A549 (cell line): ENCODE data around the gene TM4SF4. TPM values are rescaled to one million over a fixed set of nuclear protein-coding genes. Genes with fewer than 3 reads are reported as not detected.

Experiments used
- ATAC-seq, 2 experiments: fragments of 200-7000 bp in 1 of 2; fragments of >200 bp in 1 of 2; cut with Nextera tagmentation in 1 of 2; cut with Tn5 transposase in 1 of 2; 3 replicates each; pipeline versions ENCODE4 v1.8.0 to v1.9.1; 2018 to 2020; ENCODE audit warnings: mild to moderate bottlenecking in 1 of 2, moderate library complexity in 1 of 2
- CTCF ChIA-PET: fragments of 300-600 bp; sonication (Branson Sonifier 250); formaldehyde crosslinking; extraction: SDS; loops from one replicate; lab custom pipeline; 2021; ENCODE audit warnings: antibody characterized with exemption, inconsistent platforms; lab: Yijun Ruan, JAX
- POLR2A ChIA-PET: fragments of 350-600 bp; formaldehyde crosslinking; extraction: SDS; loops from one replicate; lab custom pipeline; 2021; ENCODE audit warnings: antibody characterized with exemption, inconsistent platforms; lab: Yijun Ruan, JAX
- DNase-seq, 2 experiments: peaks; one replicate each; pipeline versions ENCODE4 v3.0.0 to v3.0.0-alpha.2; 2011 to 2016; ENCODE audit warnings: low read depth in 1 of 2, low spot score in 1 of 2
- FAIRE-seq: peaks from 2 replicates; lab custom pipeline; 2011; peaks lifted over from hg19 to GRCh38; lab: Jason Lieb, UNC
- H3K27ac ChIP-seq, 2 experiments: fragments of >200 bp; sonication (Bioruptor Twin); formaldehyde crosslinking; 3 replicates each; pipeline ENCODE4 v1.5.1; 2016 to 2017
- H3K4me1 ChIP-seq: fragments of >200 bp; sonication (Bioruptor Twin); formaldehyde crosslinking; 3 replicates; pipeline ENCODE4 v1.6.1; 2016
- H3K4me2 ChIP-seq: fragments of >200 bp; sonication (Bioruptor Twin); formaldehyde crosslinking; 3 replicates; pipeline ENCODE4 v1.6.1; 2016
- H3K4me3 ChIP-seq: fragments of >200 bp; sonication (Bioruptor Twin); formaldehyde crosslinking; 3 replicates; pipeline ENCODE4 v1.5.1; 2016
- H3K9me3 ChIP-seq: fragments of >200 bp; sonication (Bioruptor Twin); formaldehyde crosslinking; 3 replicates; pipeline ENCODE4 v1.6.1; 2016
- BCL3 ChIP-seq: fragments of >200 bp; sonication (Bioruptor Twin); formaldehyde crosslinking; IDR thresholded peaks from 3 replicates; pipeline ENCODE4 v1.6.1; 2016
- CEBPB ChIP-seq, 2 experiments: fragments of >200 bp in 1 of 2; sonication (Bioruptor Twin) in 1 of 2; formaldehyde crosslinking in 1 of 2; IDR thresholded peaks; 2 replicates each; pipeline ENCODE4 v1.6.1; 2012 to 2016
- CHD4 ChIP-seq: fragments of 200-600 bp; sonication (generic); IDR thresholded peaks from 2 replicates; pipeline ENCODE4 v1.6.1; 2016; ENCODE audit warnings: antibody characterized with exemption, mild to moderate bottlenecking, borderline replicate concordance
- CTCF ChIP-seq: fragments of >200 bp; sonication (Bioruptor Twin); formaldehyde crosslinking; IDR thresholded peaks from 3 replicates; pipeline ENCODE4 v1.5.1; 2016
- E2F6 ChIP-seq: IDR thresholded peaks from 2 replicates; pipeline ENCODE4 v1.6.1; 2012; ENCODE audit warnings: low read depth, borderline replicate concordance
- EP300 ChIP-seq, 2 experiments: fragments of >200 bp; sonication (Bioruptor Twin); formaldehyde crosslinking; IDR thresholded peaks; 2 replicates in 1 of 2; 3 replicates in 1 of 2; pipeline ENCODE4 v1.6.1; 2016 to 2017
- FOSB ChIP-seq: fragments of 250-450 bp; sonication (Bioruptor Pico); IDR thresholded peaks from 2 replicates; pipeline ENCODE4 v1.5.0; 2020; ENCODE audit warnings: mild to moderate bottlenecking, moderate library complexity
- FOSL2 ChIP-seq, 2 experiments: fragments of 450-650 bp in 1 of 2; fragments of >200 bp in 1 of 2; sonication (Bioruptor Twin) in 1 of 2; formaldehyde crosslinking; IDR thresholded peaks; 2 replicates each; pipeline versions ENCODE4 v1.5.0 to v1.6.1; 2016 to 2020; ENCODE audit warnings: mild to moderate bottlenecking in 1 of 2, moderate library complexity in 1 of 2
- FOXS1 ChIP-seq: fragments of 250-450 bp; sonication (Bioruptor Pico); IDR thresholded peaks from 2 replicates; pipeline ENCODE4 v1.5.0; 2020; ENCODE audit warnings: mild to moderate bottlenecking, moderate library complexity
- HOXA7 ChIP-seq: fragments of 250-450 bp; sonication (Bioruptor Pico); IDR thresholded peaks from 2 replicates; pipeline ENCODE4 v1.5.0; 2020; ENCODE audit warnings: mild to moderate bottlenecking, moderate library complexity
- MAFK ChIP-seq: fragments of 450-650 bp; IDR thresholded peaks from 2 replicates; pipeline ENCODE4 v1.6.1; 2014; ENCODE audit not compliant: partially characterized antibody
- MAX ChIP-seq: IDR thresholded peaks from 2 replicates; pipeline ENCODE4 v1.6.1; 2012
- NFE2L2 ChIP-seq: fragments of 150-350 bp; conservative IDR thresholded peaks from 2 replicates; pipeline ENCODE4 v1.6.1; 2014; ENCODE audit warnings: low read length
- PBX3 ChIP-seq: IDR thresholded peaks from 2 replicates; pipeline ENCODE4 v1.6.1; 2012
- RAD21 ChIP-seq, 2 experiments: fragments of >200 bp in 1 of 2; sonication (Bioruptor Twin) in 1 of 2; formaldehyde crosslinking in 1 of 2; IDR thresholded peaks in 1 of 2; conservative IDR thresholded peaks in 1 of 2; 2 replicates in 1 of 2; 3 replicates in 1 of 2; pipeline ENCODE4 v1.6.1; 2012 to 2018; ENCODE audit warnings: inconsistent platforms in 1 of 2
- RFX5 ChIP-seq: fragments of 450-650 bp; IDR thresholded peaks from 2 replicates; pipeline ENCODE4 v1.7.1; 2014; ENCODE audit warnings: antibody characterized with exemption, mild to moderate bottlenecking, moderate library complexity
- SMC3 ChIP-seq: fragments of >200 bp; sonication (Bioruptor Twin); formaldehyde crosslinking; IDR thresholded peaks from 3 replicates; pipeline ENCODE4 v1.6.1; 2018; ENCODE audit warnings: inconsistent platforms
- WGBS: methylation state at CpG from one replicate; pipeline ENCODE4 v1.1.6; 2017; ENCODE audit errors: missing lambda C conversion rate; 5-methylcytosine and 5-hydroxymethylcytosine counted together
- polyA plus RNA-seq, 4 experiments: library from polyadenylated mRNA; depleted of rRNA in 3 of 4; stranded (reverse); fragments of >200 nt; fragmentation: RNase III in 1 of 4; extraction: RNeasy Plus Mini Kit Qiagen cat#74134 plus additional on column Dnase treatment in 1 of 4; gene quantifications; 2 replicates in 3 of 4; 3 replicates in 1 of 4; pipeline ENCODE4 v1.2.3, GENCODE V29; 2011 to 2017

Gene TM4SF4
- polyA plus RNA-seq, 2 of the 4 experiments (the other 2 are of a cell fraction): 17.4 to 45.2 TPM

GRCh38 chr3:149511040-149511626, 36.6 kb downstream of the TM4SF4 start (continued):
- no peak for TF ChIP-seq BCL3

- ChIA-PET CTCF (interaction anchor here (0.6 to 5.1 kb wide), 47 partner anchors 8 to 863 kb away, joined by 3 to 52 read pairs (median 4); partner anchors contain the start of gene COMMD2), POLR2A (no interaction called here)
Measured at GRCh38 chr3:149512073-149512782, 37.7 kb downstream of the TM4SF4 start.

GRCh38 chr3:149514471-149514870, 40.0 kb downstream of the TM4SF4 start:
- 79% methylated on average over 2 of the region's 2 CpGs for WGBS
- TF ChIP-seq E2F6 (no peak), HOXA7 (peak; percentile 52; the same call in 1 of the 2 replicates)
- no peak for DNase-seq
- Histone ChIP-seq H3K4me2 (no peak overlapping the region), H3K9me3 (no peaks in the 10 kb centered on the region), H3K4me1 (peaks cover 17% of the 10 kb centered on the region; the same call in 2 of the 3 replicates), H3K4me3 (no peak overlapping the region), H3K27ac (no peak overlapping the region)
- POLR2A ChIA-PET: no interaction called here
- ATAC-seq: no peak
- CTCF ChIA-PET: interaction anchor here (0.6 to 2.3 kb wide), 12 partner anchors 13 to 299 kb away, joined by 3 to 11 read pairs (median 4); partner anchors contain the start of genes RNF13 and WWTR1
- no peak for FAIRE-seq

More at GRCh38 chr3:149512073-149512782, 37.7 kb downstream of the TM4SF4 start:
- no peak for FAIRE-seq
- ATAC-seq: peak; percentile 86 to 87
- peak overlapping the region; percentile 54 to 58; a peak in 5 of 6 replicates for H3K27ac ChIP-seq
- peaks cover 13% of the 10 kb centered on the region; the same call in 2 of the 3 replicates for H3K4me1 ChIP-seq
- H3K9me3 ChIP-seq: no peaks in the 10 kb centered on the region
- WGBS: 13% methylated on average over 9 of the region's 9 CpGs
- peak; percentile 90 for TF ChIP-seq SMC3
- TF ChIP-seq RFX5: no peak
- TF ChIP-seq EP300 (IDR thresholded peaks at IDR 0.05): no peak
- no peak for TF ChIP-seq FOXS1 (CRISPR knock-in tag)
- no peak for TF ChIP-seq CHD4
- TF ChIP-seq MAFK: peak; percentile 23
- peak; percentile 97 for TF ChIP-seq RAD21 (conservative IDR thresholded peaks at IDR 0.05 in 1 of 2, IDR thresholded peaks at IDR 0.05 in 1 of 2)
- TF ChIP-seq CTCF: peak; percentile 94
- peak; percentile 72 for TF ChIP-seq NFE2L2
- no peak for TF ChIP-seq FOSL2 (IDR thresholded peaks at IDR 0.05)
- no peak for TF ChIP-seq FOSL2 (CRISPR knock-in tag; IDR thresholded peaks at IDR 0.05)
- TF ChIP-seq CEBPB (IDR thresholded peaks at IDR 0.05): 0 out of 4 replicates have a peak, but pooled peaks of 1 of the 2 experiments have one; percentile 1
- TF ChIP-seq, all 56 proteins: peak for 6
- H3K4me3 ChIP-seq: no peak overlapping the region
- peak; percentile 78 to 82 for DNase-seq
- H3K4me2 ChIP-seq: peak overlapping the region; percentile 69

- Histone ChIP-seq H3K27ac (no peak overlapping the region), H3K4me1 (peaks cover 19% of the 10 kb centered on the region; the same call in 2 of the 3 replicates), H3K4me2 (no peak overlapping the region), H3K4me3 (no peak overlapping the region), H3K9me3 (no peaks in the 10 kb centered on the region)
- ChIA-PET CTCF (interaction anchor here (1.0 to 2.3 kb wide), 5 partner anchors 12 to 293 kb away, joined by 4 to 11 read pairs (median 9); no protein-coding TSS in a partner anchor), POLR2A (no interaction called here)
- 94% methylated on average over 2 of the region's 2 CpGs for WGBS
- FAIRE-seq (no peak), ATAC-seq (no peak), DNase-seq (no peak)
- TF ChIP-seq FOSB (CRISPR knock-in tag) (0 out of 2 replicates have a peak, but pooled peaks have one; percentile 22), MAX (no peak), PBX3 (no peak), HOXA7 (peak; percentile 59; the same call in 1 of the 2 replicates), MAFK (peak; percentile 80)
Measured at GRCh38 chr3:149515249-149515648, 40.8 kb downstream of the TM4SF4 start.
